Endothelial cell (in vitro differentiated cells): Measurements from ENCODE around the gene SECISBP2. TPM values are rescaled to one million over a fixed set of nuclear protein-coding genes. Genes with fewer than 3 reads are reported as not detected.

ENCODE experiments used
- DNase-seq: peaks from one replicate; pipeline ENCODE4 v3.0.0; 2021; ENCODE audit warnings: low spot score
- H3K27ac Mint-ChIP-seq: one replicate; pipeline ENCODE4 v1.8.0; 2021; ENCODE audit warnings: mixed read lengths, inconsistent platforms; ENCODE audit not compliant: unreplicated experiment
- H3K27me3 Mint-ChIP-seq: one replicate; pipeline ENCODE4 v1.8.0; 2021; ENCODE audit warnings: mild to moderate bottlenecking, moderate library complexity, mixed read lengths, inconsistent platforms; ENCODE audit not compliant: unreplicated experiment
- H3K36me3 Mint-ChIP-seq: one replicate; pipeline ENCODE4 v1.8.0; 2021; ENCODE audit warnings: mild to moderate bottlenecking, low read depth, mixed read lengths, inconsistent platforms; ENCODE audit not compliant: unreplicated experiment
- H3K4me1 Mint-ChIP-seq: one replicate; pipeline ENCODE4 v1.8.0; 2021; ENCODE audit warnings: mild to moderate bottlenecking, mixed read lengths, inconsistent platforms; ENCODE audit not compliant: unreplicated experiment
- H3K4me3 Mint-ChIP-seq: one replicate; pipeline ENCODE4 v1.8.0; 2021; ENCODE audit warnings: mild to moderate bottlenecking, mixed read lengths, inconsistent platforms; ENCODE audit not compliant: unreplicated experiment
- H3K9me3 Mint-ChIP-seq: one replicate; pipeline ENCODE4 v1.8.0; 2021; ENCODE audit warnings: mixed read lengths, inconsistent platforms; ENCODE audit not compliant: unreplicated experiment
- CTCF ChIP-seq: fragments of 200-600 bp; sonication (generic); IDR thresholded peaks from one replicate; pipeline ENCODE4 v1.5.0; 2021; ENCODE audit warnings: antibody characterized with exemption; ENCODE audit not compliant: unreplicated experiment
- total RNA-seq: library from RNA; stranded (reverse); fragmentation: NEBNext Ultra II Directional; extraction: Animal tissue kit (Norgen Biotek cat#: 25700); gene quantifications from one replicate; pipeline ENCODE4 v1.2.1, GENCODE V29; 2021; ENCODE audit not compliant: unreplicated experiment

SECISBP2 gene
- total RNA-seq, 1 donor from 2014 or later: 41.3 TPM

GRCh38 chr9:89376741-89377351 lies 58.5 kb downstream of the SECISBP2 start:
- no peak for TF ChIP-seq CTCF
- Mint-ChIP-seq H3K27ac (no peak overlapping the region), H3K4me1 (peaks cover 7% of the 10 kb centered on the region), H3K36me3 (peaks cover 3% of the 10 kb centered on the region), H3K4me3 (no peak overlapping the region), H3K9me3 (no peaks in the 10 kb centered on the region), H3K27me3 (peaks cover 15% of the 10 kb centered on the region)
- DNase-seq: no peak

GRCh38 chr9:89377411-89377810 lies 59.1 kb downstream of the SECISBP2 start:
- DNase-seq: no peak
- no peak overlapping the region for H3K4me3 Mint-ChIP-seq
- no peak for TF ChIP-seq CTCF
- no peak overlapping the region for H3K27ac Mint-ChIP-seq
- H3K27me3 Mint-ChIP-seq: peaks cover 17% of the 10 kb centered on the region
- peaks cover 7% of the 10 kb centered on the region for H3K4me1 Mint-ChIP-seq
- H3K36me3 Mint-ChIP-seq: peaks cover 3% of the 10 kb centered on the region
- no peaks in the 10 kb centered on the region for H3K9me3 Mint-ChIP-seq

GRCh38 chr9:89378541-89378940 lies 60.2 kb downstream of the SECISBP2 start:
- peaks cover 7% of the 10 kb centered on the region for H3K36me3 Mint-ChIP-seq
- TF ChIP-seq CTCF: no peak
- H3K4me3 Mint-ChIP-seq: peak overlapping the region; percentile 14
- H3K9me3 Mint-ChIP-seq: no peaks in the 10 kb centered on the region
- H3K27ac Mint-ChIP-seq: no peak overlapping the region
- H3K27me3 Mint-ChIP-seq: peaks cover 17% of the 10 kb centered on the region
- H3K4me1 Mint-ChIP-seq: peaks cover 7% of the 10 kb centered on the region
- no peak for DNase-seq

- H3K4me3 Mint-ChIP-seq: no peak overlapping the region
- no peaks in the 10 kb centered on the region for H3K9me3 Mint-ChIP-seq
- peaks cover 7% of the 10 kb centered on the region for H3K4me1 Mint-ChIP-seq
- no peak for TF ChIP-seq CTCF
- peaks cover 7% of the 10 kb centered on the region for H3K36me3 Mint-ChIP-seq
- H3K27ac Mint-ChIP-seq: no peak overlapping the region
- DNase-seq: no peak
- H3K27me3 Mint-ChIP-seq: peaks cover 17% of the 10 kb centered on the region
These were observed 60.7 kb downstream of the SECISBP2 start for GRCh38 chr9:89379031-89379430.

- Mint-ChIP-seq H3K27ac (no peak overlapping the region), H3K9me3 (no peaks in the 10 kb centered on the region), H3K36me3 (peaks cover 10% of the 10 kb centered on the region), H3K4me3 (no peak overlapping the region), H3K4me1 (peaks cover 7% of the 10 kb centered on the region), H3K27me3 (peaks cover 14% of the 10 kb centered on the region)
- TF ChIP-seq CTCF: no peak
- no peak for DNase-seq
These were observed 61.3 kb downstream of the SECISBP2 start for GRCh38 chr9:89379508-89380115.
